BLaER1 treated with 17β-estradiol and CSF1 and Interleukin-3, amounts not matched to agents 10 nM and 100 nM (cell line): Measurements from ENCODE around the gene LSR.

Experiments used
- H3K27ac ChIP-seq, 11 experiments: shearing (Covaris generic); formaldehyde crosslinking; 2 replicates each; pipeline ENCODE4 v1.8.1; 2022
- H3K27me3 ChIP-seq, 11 experiments: shearing (Covaris generic); formaldehyde crosslinking; 2 replicates each; pipeline ENCODE4 v1.8.1; 2022
- H3K36me3 ChIP-seq, 11 experiments: shearing (Covaris generic); formaldehyde crosslinking; 2 replicates each; pipeline ENCODE4 v1.8.1; 2022
- H3K4me1 ChIP-seq, 10 experiments: shearing (Covaris generic); formaldehyde crosslinking; 2 replicates each; pipeline ENCODE4 v1.8.1; 2022
- H3K4me2 ChIP-seq, 11 experiments: shearing (Covaris generic); formaldehyde crosslinking; 2 replicates each; pipeline ENCODE4 v1.8.1; 2022
- H3K4me3 ChIP-seq, 10 experiments: shearing (Covaris generic); formaldehyde crosslinking; 2 replicates each; pipeline ENCODE4 v1.8.1; 2022
- H3K9ac ChIP-seq, 11 experiments: shearing (Covaris generic); formaldehyde crosslinking; 2 replicates each; pipeline ENCODE4 v1.8.1; 2022
- H3K9me3 ChIP-seq, 11 experiments: shearing (Covaris generic); formaldehyde crosslinking; replicated peaks in 1 of 11; 2 replicates each; pipeline ENCODE4 v1.8.1; 2022
- H4K20me1 ChIP-seq, 11 experiments: shearing (Covaris generic); formaldehyde crosslinking; 2 replicates each; pipeline ENCODE4 v1.8.1; 2022
- Cebpa-rat ChIP-seq, 11 experiments: shearing (Covaris generic); IDR thresholded peaks; 2 replicates each; pipeline ENCODE4 v1.8.1; 2022

Gene LSR

GRCh38 chr19:35288906-35289305, 40.1 kb downstream of the LSR start:
- H3K4me2 ChIP-seq, result no peak overlapping the region
- peaks cover 38 to 74% (median 57%) of the 10 kb centered on the region in 10 experiments for H3K4me1 ChIP-seq
- H4K20me1 ChIP-seq, result no peaks in the 10 kb centered on the region
- no peak for TF ChIP-seq Cebpa-rat (IDR thresholded peaks at IDR 0.05)
- H3K27ac ChIP-seq, result no peak overlapping the region
- no peak overlapping the region for H3K9ac ChIP-seq
- no peaks in the 10 kb centered on the region for H3K36me3 ChIP-seq
- no peaks in the 10 kb centered on the region for H3K9me3 ChIP-seq
- no peak overlapping the region for H3K4me3 ChIP-seq
- H3K27me3 ChIP-seq, result peaks cover 0 to 9% (median 0%) of the 10 kb centered on the region in 11 experiments; a peak in 2 of 22 replicates

DNA sequence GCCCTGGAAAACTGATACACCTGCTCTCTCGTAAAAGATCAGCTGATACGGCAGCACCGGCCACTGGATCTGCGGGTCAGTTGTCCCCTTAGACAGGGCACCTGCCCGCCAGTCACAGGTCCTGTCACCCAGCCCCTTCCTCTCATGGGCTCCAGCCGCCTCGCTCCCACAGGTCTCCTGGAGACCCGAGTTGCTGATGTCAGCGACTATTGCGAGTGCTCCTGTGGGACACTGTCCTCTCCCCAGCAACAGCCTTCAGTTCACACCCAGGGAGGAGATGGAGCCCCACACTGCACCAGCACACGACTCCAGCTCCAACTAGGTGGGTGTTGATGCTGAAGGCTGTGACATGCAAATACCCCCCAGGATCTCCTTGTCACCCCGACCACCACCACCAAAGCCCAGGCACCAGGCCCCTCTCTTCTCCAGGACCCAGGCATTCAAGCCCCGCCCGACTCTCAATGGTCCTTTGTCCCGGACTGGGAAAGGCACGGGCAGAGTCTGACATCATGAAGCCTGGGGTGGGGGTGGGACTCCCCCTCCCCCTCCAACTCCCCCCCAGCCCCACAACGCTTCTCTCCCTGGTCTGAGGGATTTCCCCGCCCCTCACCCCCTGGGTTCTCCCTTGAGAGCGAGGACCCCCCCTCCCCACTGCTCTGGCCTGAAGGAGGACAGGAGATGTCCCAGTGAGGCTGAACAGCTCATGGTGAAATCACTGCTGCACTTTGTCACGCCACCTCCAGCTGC, 41.8 kb downstream of the LSR start:
- H3K9ac ChIP-seq, result no peak overlapping the region
- no peaks in the 10 kb centered on the region for H3K36me3 ChIP-seq
- peak overlapping the region in 6 of 11 experiments; percentile 33 to 72 (median 62); a peak in 5 of 22 replicates for H3K4me2 ChIP-seq
- H3K9me3 ChIP-seq, result no peaks in the 10 kb centered on the region
- no peaks in the 10 kb centered on the region for H4K20me1 ChIP-seq
- H3K4me1 ChIP-seq, result peaks cover 30 to 73% (median 55%) of the 10 kb centered on the region in 10 experiments
- TF ChIP-seq Cebpa-rat (IDR thresholded peaks at IDR 0.05), result no peak
- H3K27me3 ChIP-seq, result peaks cover 0 to 14% (median 0%) of the 10 kb centered on the region in 11 experiments; a peak in 6 of 22 replicates
- no peak overlapping the region for H3K27ac ChIP-seq
- H3K4me3 ChIP-seq, result no peak overlapping the region

GRCh38 chr19:35291259-35291658, 42.5 kb downstream of the LSR start:
- Histone ChIP-seq H3K36me3 (no peaks in the 10 kb centered on the region), H3K4me3 (no peak overlapping the region), H3K4me2 (peak overlapping the region in 8 of 11 experiments; percentile 33 to 72 (median 57); a peak in 15 of 22 replicates), H4K20me1 (no peaks in the 10 kb centered on the region), H3K9me3 (no peaks in the 10 kb centered on the region), H3K4me1 (peaks cover 30 to 76% (median 61%) of the 10 kb centered on the region in 10 experiments), H3K27ac (no peak overlapping the region), H3K27me3 (peaks cover 0 to 21% (median 0%) of the 10 kb centered on the region in 11 experiments; a peak in 6 of 22 replicates), H3K9ac (no peak overlapping the region)
- no peak for TF ChIP-seq Cebpa-rat (IDR thresholded peaks at IDR 0.05)

DNA sequence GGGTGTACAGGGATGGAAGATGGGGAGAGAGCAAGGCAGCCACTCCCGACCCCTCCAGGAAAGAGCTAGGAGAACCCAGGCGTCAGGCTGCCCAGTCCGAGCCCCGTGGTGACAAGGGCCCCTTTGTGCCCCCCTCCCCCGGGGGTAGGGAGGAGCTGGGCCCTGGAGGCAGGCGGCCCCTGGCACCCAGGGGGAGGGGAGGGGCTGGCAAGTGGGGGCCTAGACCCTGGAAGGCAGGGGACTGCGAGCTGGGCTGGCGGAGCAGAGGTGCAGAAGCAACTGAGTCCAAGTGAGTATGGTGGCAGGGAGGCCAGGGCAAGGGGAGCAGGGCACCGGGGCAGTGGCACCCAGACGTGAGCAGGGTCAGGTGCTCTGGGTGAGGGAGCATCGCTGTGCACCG, 43.1 kb downstream of the LSR start, which contains the start of gene MAG:
MAG (plus strand) TSS at position 246 of the 400 bp plus-strand sequence. CDS start 3,248 bp downstream, outside the sequence.
- no peak within 1 kb of the TSS for H3K27ac ChIP-seq
- no peak for TF ChIP-seq Cebpa-rat (IDR thresholded peaks at IDR 0.05)
- H3K4me1 ChIP-seq, result peaks cover 23 to 76% (median 62%) of the 10 kb centered on the region in 10 experiments
- H3K4me3 ChIP-seq, result no peak within 1 kb of the TSS
- peak within 1 kb of the TSS in 1 of 11 experiments; percentile 29; a peak in 1 of 22 replicates for H3K9ac ChIP-seq
- no peaks in the 10 kb centered on the region for H3K9me3 ChIP-seq
- peaks cover 0 to 26% (median 0%) of the 10 kb centered on the region in 11 experiments; a peak in 6 of 22 replicates for H3K27me3 ChIP-seq
- no peaks in the 10 kb centered on the region for H3K36me3 ChIP-seq
- peak within 1 kb of the TSS in 9 of 11 experiments; percentile 15 to 72 (median 53); a peak in 18 of 22 replicates for H3K4me2 ChIP-seq
- no peaks in the 10 kb centered on the region for H4K20me1 ChIP-seq

- peak overlapping the region in 1 of 11 experiments; percentile 29; a peak in 1 of 22 replicates for H3K9ac ChIP-seq
- H3K4me3 ChIP-seq, result no peak overlapping the region
- TF ChIP-seq Cebpa-rat (IDR thresholded peaks at IDR 0.05), result no peak
- no peaks in the 10 kb centered on the region for H3K36me3 ChIP-seq
- H3K9me3 ChIP-seq, result no peaks in the 10 kb centered on the region
- peaks cover 0 to 26% (median 0%) of the 10 kb centered on the region in 11 experiments; a peak in 6 of 22 replicates for H3K27me3 ChIP-seq
- peaks cover 16 to 76% (median 62%) of the 10 kb centered on the region in 10 experiments for H3K4me1 ChIP-seq
- no peaks in the 10 kb centered on the region for H4K20me1 ChIP-seq
- H3K4me2 ChIP-seq, result peak overlapping the region in 9 of 11 experiments; percentile 15 to 72 (median 53); a peak in 14 of 22 replicates
- H3K27ac ChIP-seq, result no peak overlapping the region
Observed at GRCh38 chr19:35292421-35293362, 43.9 kb downstream of the LSR start.

DNA sequence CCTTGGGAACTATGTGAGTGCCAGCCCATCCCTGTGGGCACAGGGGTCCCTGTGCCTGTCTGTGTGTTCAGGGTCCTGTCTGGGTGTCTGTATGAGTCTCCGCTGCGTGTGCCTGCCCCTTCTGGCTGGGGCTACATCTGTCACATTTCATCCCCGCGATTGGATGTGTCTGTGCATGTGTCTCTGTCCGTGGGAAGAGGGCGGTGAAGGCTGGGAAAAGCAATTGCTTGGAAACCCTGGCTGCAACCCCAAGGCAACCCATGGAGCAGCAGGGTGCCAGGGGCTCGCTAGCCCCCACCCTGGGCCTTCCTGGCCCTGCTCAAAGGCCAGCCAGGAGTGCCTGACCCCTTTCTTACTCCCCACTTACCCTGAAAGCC, 44.5 kb downstream of the LSR start:
- H3K4me2 ChIP-seq, result peak overlapping the region in 5 of 11 experiments; percentile 13 to 72 (median 64); a peak in 6 of 22 replicates
- no peaks in the 10 kb centered on the region for H3K36me3 ChIP-seq
- no peaks in the 10 kb centered on the region for H4K20me1 ChIP-seq
- H3K9me3 ChIP-seq, result no peaks in the 10 kb centered on the region
- H3K4me1 ChIP-seq, result peaks cover 15 to 75% (median 60%) of the 10 kb centered on the region in 10 experiments
- H3K27ac ChIP-seq, result no peak overlapping the region
- H3K27me3 ChIP-seq, result peaks cover 0 to 26% (median 0%) of the 10 kb centered on the region in 11 experiments; a peak in 6 of 22 replicates
- no peak for TF ChIP-seq Cebpa-rat (IDR thresholded peaks at IDR 0.05)
- no peak overlapping the region for H3K4me3 ChIP-seq
- no peak overlapping the region for H3K9ac ChIP-seq

DNA sequence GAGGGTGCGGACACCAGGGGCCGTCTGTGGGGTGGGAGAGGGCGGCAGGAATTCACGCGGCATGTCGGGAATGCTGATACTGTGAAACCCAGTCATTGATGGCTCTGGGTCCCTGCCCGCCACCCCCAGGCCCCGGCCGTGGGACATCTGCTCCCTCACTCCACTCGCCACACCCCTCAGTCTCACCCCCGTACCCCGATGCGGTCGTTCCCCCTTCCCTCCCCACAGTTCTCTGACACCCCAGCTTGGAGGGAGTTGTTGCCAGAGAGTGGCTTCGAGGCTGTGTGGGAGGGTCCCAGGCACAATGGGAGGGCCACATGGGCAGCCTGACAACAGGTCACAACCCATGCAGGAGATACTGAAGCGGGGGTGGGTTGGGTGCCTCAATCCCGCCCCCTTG, 45.0 kb downstream of the LSR start:
- H4K20me1 ChIP-seq, result no peaks in the 10 kb centered on the region
- H3K9ac ChIP-seq, result no peak overlapping the region
- no peak for TF ChIP-seq Cebpa-rat (IDR thresholded peaks at IDR 0.05)
- no peaks in the 10 kb centered on the region for H3K9me3 ChIP-seq
- H3K4me1 ChIP-seq, result peaks cover 15 to 78% (median 61%) of the 10 kb centered on the region in 10 experiments
- no peak overlapping the region for H3K4me3 ChIP-seq
- peak overlapping the region in 2 of 11 experiments; percentile 61 to 82; a peak in 2 of 22 replicates for H3K4me2 ChIP-seq
- no peaks in the 10 kb centered on the region for H3K36me3 ChIP-seq
- peaks cover 0 to 26% (median 0%) of the 10 kb centered on the region in 11 experiments; a peak in 6 of 22 replicates for H3K27me3 ChIP-seq
- no peak overlapping the region for H3K27ac ChIP-seq

DNA sequence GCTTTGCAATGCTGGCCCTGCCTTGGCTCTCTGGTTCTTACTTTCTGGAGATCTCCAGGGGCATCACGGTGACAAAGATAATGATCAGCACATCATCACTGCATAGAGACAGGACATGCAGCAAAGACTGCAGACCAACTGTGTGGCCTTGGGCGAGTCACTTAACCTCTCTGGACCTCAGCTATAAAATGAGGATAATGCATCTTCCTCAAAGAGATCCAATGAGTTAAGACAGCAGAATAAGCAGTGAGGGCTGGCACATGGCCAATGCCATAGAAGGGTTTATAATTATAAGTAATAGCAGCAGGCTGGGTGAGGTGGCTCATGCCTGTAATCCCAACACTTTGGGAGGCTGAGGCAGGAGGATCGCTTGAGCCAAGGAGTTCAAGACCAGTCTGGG, 45.5 kb downstream of the LSR start:
- Histone ChIP-seq H3K4me2 (peak overlapping the region in 3 of 11 experiments; percentile 47 to 82 (median 69); a peak in 1 of 22 replicates), H3K27ac (no peak overlapping the region), H4K20me1 (no peaks in the 10 kb centered on the region), H3K36me3 (no peaks in the 10 kb centered on the region), H3K27me3 (peaks cover 0 to 26% (median 0%) of the 10 kb centered on the region in 11 experiments; a peak in 6 of 22 replicates), H3K9ac (no peak overlapping the region), H3K4me3 (no peak overlapping the region), H3K4me1 (peaks cover 15 to 80% (median 61%) of the 10 kb centered on the region in 10 experiments), H3K9me3 (no peaks in the 10 kb centered on the region)
- no peak for TF ChIP-seq Cebpa-rat (IDR thresholded peaks at IDR 0.05)
